ENCODE data around the gene TRAPPC11.

TRAPPC11 gene

GRCh38 chr4:183639291-183639690 lies 19.8 kb upstream of the TRAPPC11 start:
- H3K9me2 ChIP-seq (replicated peaks; ENCODE audit: insufficient read depth, low read length) = no peaks in the 10 kb centered on the region
- H3K27me3 ChIP-seq (ENCODE audit: low read length) = no peaks in the 10 kb centered on the region
- H3K27ac ChIP-seq (ENCODE audit: low read depth, low read length) = no peak overlapping the region
- H3K79me2 ChIP-seq (ENCODE audit: insufficient read depth, low read length) = no peaks in the 10 kb centered on the region
- no peaks in the 10 kb centered on the region for H3K9me3 ChIP-seq (ENCODE audit: insufficient read depth, low read length)
- H2AFZ ChIP-seq (ENCODE audit: low read depth, low read length, severe bottlenecking) = no peak overlapping the region
- TF ChIP-seq CTCF (IDR thresholded peaks at IDR 0.05; ENCODE audit: insufficient read depth, low read length, poor library complexity, severe bottlenecking) = no peak
- no peak for TF ChIP-seq EZH2phosphoT487 (conservative IDR thresholded peaks at IDR 0.05; ENCODE audit: low read length)
- no peaks in the 10 kb centered on the region for H3F3A ChIP-seq (ENCODE audit: insufficient read depth)
- no peak overlapping the region for H3K4me3 ChIP-seq (ENCODE audit: insufficient read depth, low read length, poor library complexity, severe bottlenecking)
- 0 out of 2 replicates have a peak, but pooled peaks cover 2% of the 10 kb centered on the region for H3K36me3 ChIP-seq (ENCODE audit: low read length)
- H3K9ac ChIP-seq (ENCODE audit: low read length) = no peak overlapping the region
- H4K20me1 ChIP-seq (ENCODE audit: low read depth, low read length) = no peaks in the 10 kb centered on the region
- H3K4me2 ChIP-seq (ENCODE audit: low read depth, low read length, poor library complexity, severe bottlenecking) = no peak overlapping the region

- no peak overlapping the region for H3K4me3 ChIP-seq (ENCODE audit: insufficient read depth, low read length, poor library complexity, severe bottlenecking)
- H2AFZ ChIP-seq (ENCODE audit: low read depth, low read length, severe bottlenecking) = no peak overlapping the region
- H3K9me2 ChIP-seq (replicated peaks; ENCODE audit: insufficient read depth, low read length) = no peaks in the 10 kb centered on the region
- TF ChIP-seq CTCF (IDR thresholded peaks at IDR 0.05; ENCODE audit: insufficient read depth, low read length, poor library complexity, severe bottlenecking) (no peak), EZH2phosphoT487 (conservative IDR thresholded peaks at IDR 0.05; ENCODE audit: low read length) (no peak)
- no peak overlapping the region for H3K9ac ChIP-seq (ENCODE audit: low read length)
- no peaks in the 10 kb centered on the region for H3K9me3 ChIP-seq (ENCODE audit: insufficient read depth, low read length)
- H3K79me2 ChIP-seq (ENCODE audit: insufficient read depth, low read length) = no peaks in the 10 kb centered on the region
- no peak overlapping the region for H3K27ac ChIP-seq (ENCODE audit: low read depth, low read length)
- H3F3A ChIP-seq (ENCODE audit: insufficient read depth) = no peaks in the 10 kb centered on the region
- no peaks in the 10 kb centered on the region for H3K27me3 ChIP-seq (ENCODE audit: low read length)
- H3K36me3 ChIP-seq (ENCODE audit: low read length) = peaks cover 26% of the 10 kb centered on the region; the same call in 1 of the 2 replicates
- H4K20me1 ChIP-seq (ENCODE audit: low read depth, low read length) = no peaks in the 10 kb centered on the region
- no peak overlapping the region for H3K4me2 ChIP-seq (ENCODE audit: low read depth, low read length, poor library complexity, severe bottlenecking)
Observed at GRCh38 chr4:183645326-183645725, 13.8 kb upstream of the TRAPPC11 start.

GRCh38 chr4:183657564-183657963 lies 1.5 kb upstream of the TRAPPC11 start:
- peak overlapping the region; percentile 85 for H3K4me2 ChIP-seq (ENCODE audit: low read depth, low read length, poor library complexity, severe bottlenecking)
- H3K4me3 ChIP-seq (ENCODE audit: insufficient read depth, low read length, poor library complexity, severe bottlenecking) = peak overlapping the region; percentile 79
- no peaks in the 10 kb centered on the region for H3K27me3 ChIP-seq (ENCODE audit: low read length)
- peak overlapping the region; percentile 3; the same call in 1 of the 2 replicates for H3K27ac ChIP-seq (ENCODE audit: low read depth, low read length)
- H3K9me3 ChIP-seq (ENCODE audit: insufficient read depth, low read length) = no peaks in the 10 kb centered on the region
- 0 out of 2 replicates have a peak, but pooled peaks cover 4% of the 10 kb centered on the region for H3F3A ChIP-seq (ENCODE audit: insufficient read depth)
- peak overlapping the region; percentile 88 for H3K9ac ChIP-seq (ENCODE audit: low read length)
- no peaks in the 10 kb centered on the region; the same call in 1 of the 2 replicates for H3K36me3 ChIP-seq (ENCODE audit: low read length)
- H4K20me1 ChIP-seq (ENCODE audit: low read depth, low read length) = no peaks in the 10 kb centered on the region
- H2AFZ ChIP-seq (ENCODE audit: low read depth, low read length, severe bottlenecking) = peak overlapping the region; percentile 80
- H3K79me2 ChIP-seq (ENCODE audit: insufficient read depth, low read length) = peaks cover 41% of the 10 kb centered on the region
- no peak for TF ChIP-seq CTCF (IDR thresholded peaks at IDR 0.05; ENCODE audit: insufficient read depth, low read length, poor library complexity, severe bottlenecking)
- no peak for TF ChIP-seq EZH2phosphoT487 (conservative IDR thresholded peaks at IDR 0.05; ENCODE audit: low read length)
- H3K9me2 ChIP-seq (replicated peaks; ENCODE audit: insufficient read depth, low read length) = no peaks in the 10 kb centered on the region

Data from SU-DHL-6 (cell line).